ENCODE data around the gene SUPT6H.
"Not testable (repeated sequence)": the region's sequence is repeated elsewhere in the genome, so short reads cannot be mapped to it uniquely, and the experiment has no call there.

The SUPT6H gene

GRCh38 chr17:28646039-28646754 is 15.8 kb upstream of the SUPT6H start:
- H4K20me1 ChIP-seq = peaks cover 34% of the 10 kb centered on the region
- peaks cover 36% of the 10 kb centered on the region for H3K4me1 ChIP-seq
- no peaks in the 10 kb centered on the region for H3K9me3 ChIP-seq
- no peak for TF ChIP-seq Cebpa-rat (IDR thresholded peaks at IDR 0.05)
- H3K9ac ChIP-seq = peak overlapping the region; percentile 63
- H3K4me2 ChIP-seq = peak overlapping the region; percentile 86
- H3K27me3 ChIP-seq = no peaks in the 10 kb centered on the region
- peak overlapping the region; percentile 85 for H3K4me3 ChIP-seq
- H3K27ac ChIP-seq = peak overlapping the region; percentile 77
- H3K36me3 ChIP-seq = peaks cover 58% of the 10 kb centered on the region

GRCh38 chr17:28648698-28649097 is 13.3 kb upstream of the SUPT6H start:
- H4K20me1 ChIP-seq = peaks cover 25% of the 10 kb centered on the region
- no peaks in the 10 kb centered on the region for H3K9me3 ChIP-seq
- H3K27ac ChIP-seq = no peak overlapping the region
- no peak for TF ChIP-seq Cebpa-rat (IDR thresholded peaks at IDR 0.05)
- no peaks in the 10 kb centered on the region for H3K27me3 ChIP-seq
- no peak overlapping the region for H3K4me3 ChIP-seq
- peaks cover 56% of the 10 kb centered on the region for H3K36me3 ChIP-seq
- H3K4me1 ChIP-seq = peaks cover 25% of the 10 kb centered on the region
- H3K4me2 ChIP-seq = no peak overlapping the region
- H3K9ac ChIP-seq = no peak overlapping the region

GRCh38 chr17:28655160-28655559 is 6.8 kb upstream of the SUPT6H start:
- no peak overlapping the region for H3K4me3 ChIP-seq
- H3K27ac ChIP-seq = no peak overlapping the region
- H4K20me1 ChIP-seq = peaks cover 75% of the 10 kb centered on the region
- TF ChIP-seq Cebpa-rat (IDR thresholded peaks at IDR 0.05) = no peak
- no peak overlapping the region for H3K9ac ChIP-seq
- no peak overlapping the region for H3K4me2 ChIP-seq
- no peaks in the 10 kb centered on the region for H3K27me3 ChIP-seq
- H3K9me3 ChIP-seq = peaks cover 15% of the 10 kb centered on the region
- peaks cover 95% of the 10 kb centered on the region for H3K36me3 ChIP-seq
- peaks cover 2% of the 10 kb centered on the region; the same call in 1 of the 2 replicates for H3K4me1 ChIP-seq

- Histone ChIP-seq H3K9me3 (peaks cover 17% of the 10 kb centered on the region), H3K9ac (no peak overlapping the region), H3K27ac (no peak overlapping the region), H3K36me3 (peaks cover 75% of the 10 kb centered on the region), H4K20me1 (peaks cover 74% of the 10 kb centered on the region), H3K27me3 (no peaks in the 10 kb centered on the region), H3K4me1 (peaks cover 16% of the 10 kb centered on the region), H3K4me3 (no peak overlapping the region), H3K4me2 (no peak overlapping the region)
- no peak for TF ChIP-seq Cebpa-rat (IDR thresholded peaks at IDR 0.05)
These were observed 4.2 kb upstream of the SUPT6H start for GRCh38 chr17:28657756-28658155.

GRCh38 chr17:28658342-28658741 is 3.7 kb upstream of the SUPT6H start:
- H3K27ac ChIP-seq, H3K27me3 ChIP-seq, H3K4me3 ChIP-seq, H3K9ac ChIP-seq, H3K4me2 ChIP-seq: not testable (repeated sequence)
- H4K20me1 ChIP-seq = peaks cover 77% of the 10 kb centered on the region
- H3K4me1 ChIP-seq = peaks cover 22% of the 10 kb centered on the region
- H3K36me3 ChIP-seq = peaks cover 70% of the 10 kb centered on the region
- H3K9me3 ChIP-seq = peaks cover 17% of the 10 kb centered on the region

- Histone ChIP-seq H4K20me1 (peaks cover 78% of the 10 kb centered on the region), H3K9me3 (peaks cover 17% of the 10 kb centered on the region), H3K36me3 (peaks cover 64% of the 10 kb centered on the region), H3K4me1 (peaks cover 28% of the 10 kb centered on the region)
- H3K4me2 ChIP-seq, H3K27ac ChIP-seq, H3K9ac ChIP-seq, H3K27me3 ChIP-seq, H3K4me3 ChIP-seq: not testable (repeated sequence)
These were observed 3.1 kb upstream of the SUPT6H start for GRCh38 chr17:28658766-28659496.

GRCh38 chr17:28659497-28659881 is 2.5 kb upstream of the SUPT6H start:
- not testable (repeated sequence) for H3K4me3 ChIP-seq, H3K4me2 ChIP-seq, H3K27ac ChIP-seq, H3K9ac ChIP-seq, H3K27me3 ChIP-seq
- peaks cover 61% of the 10 kb centered on the region for H3K36me3 ChIP-seq
- peaks cover 78% of the 10 kb centered on the region for H4K20me1 ChIP-seq
- H3K4me1 ChIP-seq = peaks cover 34% of the 10 kb centered on the region
- peaks cover 17% of the 10 kb centered on the region for H3K9me3 ChIP-seq

GRCh38 chr17:28662527-28662829 is 473 bp downstream of the SUPT6H start:
- H3K36me3 ChIP-seq = peaks cover 52% of the 10 kb centered on the region

GRCh38 chr17:28663723-28664122 is 1.7 kb downstream of the SUPT6H start:
- no peak overlapping the region for H3K4me3 ChIP-seq
- peak overlapping the region; percentile 93 for H3K4me2 ChIP-seq
- H3K36me3 ChIP-seq = peaks cover 52% of the 10 kb centered on the region
- H3K9me3 ChIP-seq = peaks cover 16% of the 10 kb centered on the region
- H3K4me1 ChIP-seq = peaks cover 43% of the 10 kb centered on the region
- no peaks in the 10 kb centered on the region for H3K27me3 ChIP-seq
- no peak overlapping the region for H3K9ac ChIP-seq
- no peak overlapping the region for H3K27ac ChIP-seq
- no peak for TF ChIP-seq Cebpa-rat (IDR thresholded peaks at IDR 0.05)
- peaks cover 80% of the 10 kb centered on the region for H4K20me1 ChIP-seq

More at GRCh38 chr17:28662527-28662829, 473 bp downstream of the SUPT6H start:
- Histone ChIP-seq H3K4me3 (peak overlapping the region; percentile 88), H3K27ac (peak overlapping the region; percentile 91), H3K27me3 (no peaks in the 10 kb centered on the region), H3K4me1 (peaks cover 43% of the 10 kb centered on the region), H3K9ac (peak overlapping the region; percentile 90), H3K4me2 (peak overlapping the region; percentile 93), H3K9me3 (peaks cover 17% of the 10 kb centered on the region), H4K20me1 (peaks cover 75% of the 10 kb centered on the region)
- no peak for TF ChIP-seq Cebpa-rat (IDR thresholded peaks at IDR 0.05)

- Histone ChIP-seq H3K36me3 (peaks cover 55% of the 10 kb centered on the region), H3K4me1 (peaks cover 32% of the 10 kb centered on the region), H3K9ac (no peak overlapping the region), H3K27ac (no peak overlapping the region), H3K27me3 (no peaks in the 10 kb centered on the region), H3K4me2 (no peak overlapping the region), H4K20me1 (peaks cover 84% of the 10 kb centered on the region), H3K4me3 (no peak overlapping the region), H3K9me3 (no peaks in the 10 kb centered on the region)
- TF ChIP-seq Cebpa-rat (IDR thresholded peaks at IDR 0.05) = no peak
These were observed 4.0 kb downstream of the SUPT6H start for GRCh38 chr17:28665994-28666393.

Data from BLaER1 (cell line).